K562 (cell line): ENCODE results near the gene MPHOSPH10. TPM values are rescaled to one million over a fixed set of nuclear protein-coding genes. Genes with fewer than 3 reads are reported as not detected.

Source experiments
- ATAC-seq: fragments of 200-7000 bp; cut with Tn5 transposase; 3 replicates; pipeline ENCODE4 v1.9.1; 2020; ENCODE audit warnings: moderate library complexity
- BruUV-seq: library from RNA; stranded (reverse); fragments of 400-500 nt; replicated peaks from 2 replicates; lab custom pipeline; 2021; lab: Mats Ljungman, UMichigan
- CTCF ChIA-PET: fragments of 300-600 bp; formaldehyde crosslinking; extraction: SDS; loops from one replicate; lab custom pipeline; 2021; ENCODE audit warnings: low intra/inter-chr PET ratio; lab: Yijun Ruan, JAX
- POLR2A ChIA-PET: fragments of 300-600, 350-650 bp; sonication (Branson Sonifier 250); formaldehyde crosslinking; extraction: SDS; loops from one replicate; lab custom pipeline; 2021; ENCODE audit warnings: antibody characterized with exemption, inconsistent platforms; lab: Yijun Ruan, JAX
- DNase-seq, 4 experiments: peaks; one replicate each; pipeline versions ENCODE4 v3.0.0 to v3.0.0-alpha.2; 2011 to 2018; ENCODE audit warnings: low spot score in 3 of 4, mixed read lengths in 3 of 4; ENCODE audit errors: extremely low read depth in 1 of 4
- FAIRE-seq: peaks from 2 replicates; lab custom pipeline; 2011; peaks lifted over from hg19 to GRCh38; lab: Jason Lieb, UNC
- H2AFZ ChIP-seq: 2 replicates; pipeline ENCODE4 v1.6.0; 2011; ENCODE audit warnings: low read depth, low read length, control low read depth, inconsistent platforms
- H3K27ac ChIP-seq: fragments of 200-600 bp; 3 replicates; pipeline ENCODE4 v1.8.0; 2011; ENCODE audit warnings: low read depth, mild to moderate bottlenecking, control low read depth, inconsistent platforms, low read length, moderate library complexity, mixed read lengths; ENCODE audit errors: extremely low read depth
- H3K27me3 ChIP-seq, 2 experiments: fragments of 300-600 bp in 1 of 2; 2 replicates in 1 of 2; 3 replicates in 1 of 2; pipeline versions ENCODE4 v1.6.0 to v1.8.0; 2011; ENCODE audit warnings: inconsistent platforms in 2 of 2, low read length in 2 of 2, mild to moderate bottlenecking in 1 of 2, mixed read lengths in 1 of 2, moderate library complexity in 1 of 2; ENCODE audit not compliant: control insufficient read depth in 2 of 2, insufficient read depth in 2 of 2
- H3K36me3 ChIP-seq: fragments of 300-600 bp; 3 replicates; pipeline ENCODE4 v1.8.0; 2011; ENCODE audit warnings: mild to moderate bottlenecking, low read length, inconsistent platforms; ENCODE audit not compliant: control insufficient read depth, insufficient read depth
- H3K4me1 ChIP-seq, 2 experiments: fragments of 200-600 bp in 1 of 2; replicated peaks in 1 of 2; 2 replicates in 1 of 2; 3 replicates in 1 of 2; pipeline versions ENCODE4 v1.5.1 to v1.8.0; 2011; ENCODE audit warnings: inconsistent platforms in 2 of 2, low read length in 2 of 2, mild to moderate bottlenecking in 1 of 2, mixed read lengths in 1 of 2, moderate library complexity in 1 of 2; ENCODE audit not compliant: control insufficient read depth in 2 of 2, insufficient read depth in 2 of 2
- H3K4me2 ChIP-seq: 2 replicates; pipeline ENCODE4 v1.6.1; 2011; ENCODE audit warnings: low read length, control low read depth, inconsistent platforms, mixed read lengths; ENCODE audit not compliant: insufficient read depth
- H3K4me3 ChIP-seq: fragments of 200-600 bp; sonication (generic), shearing (Covaris generic); 2 replicates; pipeline ENCODE4 v1.5.1; 2016; ENCODE audit warnings: control low read depth, inconsistent platforms
- H3K79me2 ChIP-seq: fragments of 200-600 bp; 3 replicates; pipeline ENCODE4 v1.8.0; 2011; ENCODE audit warnings: low read length, inconsistent platforms; ENCODE audit not compliant: control insufficient read depth, insufficient read depth
- H3K9ac ChIP-seq, 2 experiments: 2 replicates each; pipeline versions ENCODE4 v1.6.0 to v1.6.1; 2011; ENCODE audit warnings: low read depth in 2 of 2, low read length in 2 of 2, control low read depth in 1 of 2, inconsistent platforms in 1 of 2, mild to moderate bottlenecking in 1 of 2, mixed read lengths in 1 of 2; ENCODE audit not compliant: insufficient read depth in 1 of 2
- H3K9me1 ChIP-seq: one replicate; pipeline ENCODE4 v1.6.0; 2011; ENCODE audit warnings: inconsistent platforms, mild to moderate bottlenecking, low read length, moderate library complexity; ENCODE audit not compliant: control insufficient read depth, insufficient read depth
- H3K9me3 ChIP-seq: replicated peaks from 2 replicates; pipeline ENCODE4 v1.5.1; 2011; ENCODE audit warnings: low read depth, low read length, inconsistent platforms; ENCODE audit not compliant: control insufficient read depth, insufficient read depth
- H4K20me1 ChIP-seq: replicated peaks from 2 replicates; pipeline ENCODE4 v1.6.1; 2011; ENCODE audit warnings: low read length, inconsistent platforms, mixed read lengths; ENCODE audit not compliant: control insufficient read depth, insufficient read depth
- BRF1 ChIP-seq: IDR thresholded peaks from 3 replicates; pipeline ENCODE4 v1.6.1; 2011; ENCODE audit warnings: borderline replicate concordance, mild to moderate bottlenecking; ENCODE audit not compliant: insufficient read length; ENCODE audit errors: extremely low read depth
- CBFA2T2 ChIP-seq: fragments of 450-650 bp; conservative IDR thresholded peaks from 2 replicates; pipeline ENCODE4 v1.6.1; 2017; ENCODE audit warnings: mild to moderate bottlenecking
- CBFB ChIP-seq: sonication (generic); formaldehyde crosslinking; IDR thresholded peaks from 2 replicates; pipeline ENCODE4 v1.4.0; 2020; ENCODE audit warnings: mild to moderate bottlenecking, missing genetic modification reagents
- CBX1 ChIP-seq: sonication (generic); IDR thresholded peaks from 2 replicates; pipeline ENCODE4 v1.6.1; 2016; ENCODE audit warnings: antibody characterized with exemption, low read depth, mild to moderate bottlenecking
- CSDE1 ChIP-seq, 2 experiments: fragments of 450-650 bp; IDR thresholded peaks; 2 replicates each; pipeline ENCODE4 v1.6.1; 2016; ENCODE audit warnings: mild to moderate bottlenecking in 1 of 2
- PKNOX1 ChIP-seq: fragments of 450-650 bp; IDR thresholded peaks from 2 replicates; pipeline ENCODE4 v1.6.1; 2016
- PURB ChIP-seq: sonication (generic); formaldehyde crosslinking; IDR thresholded peaks from 2 replicates; pipeline ENCODE4 v1.9.0; 2021; ENCODE audit warnings: low read depth, mild to moderate bottlenecking, missing genetic modification reagents
- RBM14 ChIP-seq: fragments of 200-400 bp; formaldehyde crosslinking; IDR thresholded peaks from 2 replicates; pipeline ENCODE4 v1.6.1; 2018; ENCODE audit warnings: low read depth, mild to moderate bottlenecking, low read length, moderate library complexity, borderline replicate concordance; ENCODE audit not compliant: insufficient read depth
- SAP30 ChIP-seq: fragments of 200-600 bp; sonication (generic); IDR thresholded peaks from 2 replicates; pipeline ENCODE4 v1.6.1; 2012; ENCODE audit warnings: borderline replicate concordance, low read depth, mild to moderate bottlenecking, moderate library complexity, low read length, control low read depth, inconsistent platforms; ENCODE audit not compliant: insufficient read depth, poor library complexity, severe bottlenecking
- ZBED1 ChIP-seq: IDR thresholded peaks from 2 replicates; pipeline ENCODE4 v1.6.1; 2014
- ZBTB1 ChIP-seq: sonication (generic); formaldehyde crosslinking; IDR thresholded peaks from 2 replicates; pipeline ENCODE4 v1.8.1; 2023; ENCODE audit warnings: missing genetic modification reagents, low read depth, mild to moderate bottlenecking, borderline replicate concordance
- ZNF212 ChIP-seq: fragments of 450-650 bp; formaldehyde crosslinking; IDR thresholded peaks from 2 replicates; pipeline ENCODE4 v1.4.0; 2020; ENCODE audit warnings: mild to moderate bottlenecking
- ZNF253 ChIP-seq: fragments of 250-450 bp; sonication (Bioruptor Pico); conservative IDR thresholded peaks from 2 replicates; pipeline ENCODE4 v1.6.1; 2021; ENCODE audit warnings: mild to moderate bottlenecking
- ZNF644 ChIP-seq: fragments of 200-800 bp; sonication (Bioruptor generic); IDR thresholded peaks from 2 replicates; pipeline ENCODE4 v1.6.1; 2016; ENCODE audit warnings: low read depth, missing genetic modification characterization, missing compliant biosample characterization
- ZNF717 ChIP-seq: fragments of 250-450 bp; sonication (Bioruptor Pico); IDR thresholded peaks from 2 replicates; pipeline ENCODE4 v1.5.0; 2021
- WGBS: fragments of 100-300 bp; shearing (Covaris generic); methylation state at CpG from one replicate; pipeline ENCODE4 v1.1.6; 2016; ENCODE audit warnings: low coverage, mixed read lengths; ENCODE audit not compliant: insufficient coverage; ENCODE audit errors: missing lambda C conversion rate; 5-methylcytosine and 5-hydroxymethylcytosine counted together
- in situ Hi-C: fragments of 300-500 bp; cut with MboI; formaldehyde crosslinking; loops from 4 replicates; pipeline ENCODE4 v1.15.0; 2018; ENCODE audit warnings: inconsistent platforms, mixed read lengths
- intact Hi-C: fragments of 100-400 bp; cut with micrococcal nuclease; formaldehyde crosslinking; loops from 2 replicates; pipeline ENCODE4 v1.14.2; 2022
- polyA plus RNA-seq, 8 experiments: library from polyadenylated mRNA; depleted of rRNA in 4 of 8; stranded (reverse) in 5 of 8; unstranded in 3 of 8; fragments of >200 nt; fragmentation: Nextera tagmentation in 2 of 8; fragmentation: Illumina TruSeq in 1 of 8; extraction: Ambion mirVana in 2 of 8; extraction: Trizol in 1 of 8; gene quantifications; 2 replicates each; pipeline versions ENCODE4 v1.2.1 to v1.2.3, GENCODE V29; 2011 to 2014; ENCODE audit warnings: inconsistent platforms in 1 of 8, missing spikeins in 1 of 8
- total RNA-seq, 7 experiments: library from RNA; depleted of rRNA in 6 of 7; stranded (reverse); fragments of >200 nt in 6 of 7; fragmentation: Illumina TruSeq in 2 of 7; extraction: Trizol in 2 of 7; gene quantifications; 2 replicates each; pipeline versions ENCODE4 v1.2.1 to v1.2.3, GENCODE V29; 2011 to 2021; ENCODE audit warnings: low replicate concordance in 1 of 7
- TF ChIP-seq, protein P1 (sequence below): fragments of 450-650 bp; formaldehyde crosslinking; IDR thresholded peaks from 2 replicates; pipeline ENCODE4 v1.4.0; 2020; ENCODE audit warnings: mild to moderate bottlenecking, moderate library complexity
- TF ChIP-seq, protein P2 (sequence below): IDR thresholded peaks from 2 replicates; pipeline ENCODE4 v1.6.1; 2011; ENCODE audit not compliant: insufficient read length; ENCODE audit errors: extremely low read depth

Gene MPHOSPH10
- total and polyA plus RNA-seq, 9 of the 15 experiments (the other 6 are each of a cell fraction or from before 2014, with no cell fraction given): 36.8 to 83.7 (median 58.5) TPM

DNA sequence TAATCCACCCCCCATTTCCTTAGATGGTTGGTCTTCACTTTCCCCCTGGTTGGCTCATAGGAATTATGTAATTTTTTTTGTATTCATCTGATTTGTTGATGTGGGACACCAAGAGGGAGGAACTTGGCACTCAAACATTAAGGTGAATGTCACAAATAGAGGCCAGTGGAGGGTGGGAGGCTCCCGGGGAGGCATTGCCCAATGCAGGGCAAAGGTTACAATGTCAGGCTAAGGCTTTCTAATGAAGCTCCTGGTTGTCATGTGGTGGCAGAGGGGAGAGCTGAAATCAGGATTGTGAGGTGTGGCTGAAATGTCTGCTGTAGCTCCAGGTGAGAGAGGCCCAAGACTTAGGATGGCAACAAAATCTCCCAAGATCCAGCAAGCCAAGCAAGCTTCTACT, 42.7 kb downstream of the MPHOSPH10 start:
- H3K4me2 ChIP-seq: no peak overlapping the region
- intact Hi-C loops (no loop called here), in situ Hi-C loops (no loop called here)
- H3K27ac ChIP-seq: no peak overlapping the region
- H2AFZ ChIP-seq: no peak overlapping the region
- no peak overlapping the region for H3K9ac ChIP-seq
- H3K4me3 ChIP-seq: no peak overlapping the region
- ChIA-PET POLR2A (interaction anchor here (0.7 kb wide), 1 partner anchor 171 kb away, joined by 3 read pairs; no protein-coding TSS in a partner anchor), CTCF (no interaction called here)
- H4K20me1 ChIP-seq: no peaks in the 10 kb centered on the region
- ATAC-seq (no peak), DNase-seq (no peak), FAIRE-seq (no peak)
- H3K4me1 ChIP-seq: no peaks in the 10 kb centered on the region
- no TSS peak for BruUV-seq
- H3K36me3 ChIP-seq: no peaks in the 10 kb centered on the region
- H3K79me2 ChIP-seq: no peaks in the 10 kb centered on the region
- no peaks in the 10 kb centered on the region for H3K9me3 ChIP-seq
- WGBS: 0% methylated on average over 1 of the region's 1 CpG
- TF ChIP-seq CBFA2T2 (no peak), CBFB (CRISPR knock-in tag) (no peak), ZNF212 (CRISPR knock-in tag) (no peak), PKNOX1 (no peak), ZNF253 (no peak), CSDE1 (IDR thresholded peaks at IDR 0.05) (no peak), ZNF644 (no peak), ZNF717 (no peak), PURB (CRISPR knock-in tag) (no peak), BRF1 (no peak), CBX1 (no peak), RBM14 (no peak), ZBTB1 (CRISPR knock-in tag) (no peak), ZBED1 (no peak), SAP30 (no peak)
- TF ChIP-seq, protein P1, sequence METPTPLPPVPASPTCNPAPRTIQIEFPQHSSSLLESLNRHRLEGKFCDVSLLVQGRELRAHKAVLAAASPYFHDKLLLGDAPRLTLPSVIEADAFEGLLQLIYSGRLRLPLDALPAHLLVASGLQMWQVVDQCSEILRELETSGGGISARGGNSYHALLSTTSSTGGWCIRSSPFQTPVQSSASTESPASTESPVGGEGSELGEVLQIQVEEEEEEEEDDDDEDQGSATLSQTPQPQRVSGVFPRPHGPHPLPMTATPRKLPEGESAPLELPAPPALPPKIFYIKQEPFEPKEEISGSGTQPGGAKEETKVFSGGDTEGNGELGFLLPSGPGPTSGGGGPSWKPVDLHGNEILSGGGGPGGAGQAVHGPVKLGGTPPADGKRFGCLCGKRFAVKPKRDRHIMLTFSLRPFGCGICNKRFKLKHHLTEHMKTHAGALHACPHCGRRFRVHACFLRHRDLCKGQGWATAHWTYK (CRISPR knock-in tag): no peak
- TF ChIP-seq, protein P2, sequence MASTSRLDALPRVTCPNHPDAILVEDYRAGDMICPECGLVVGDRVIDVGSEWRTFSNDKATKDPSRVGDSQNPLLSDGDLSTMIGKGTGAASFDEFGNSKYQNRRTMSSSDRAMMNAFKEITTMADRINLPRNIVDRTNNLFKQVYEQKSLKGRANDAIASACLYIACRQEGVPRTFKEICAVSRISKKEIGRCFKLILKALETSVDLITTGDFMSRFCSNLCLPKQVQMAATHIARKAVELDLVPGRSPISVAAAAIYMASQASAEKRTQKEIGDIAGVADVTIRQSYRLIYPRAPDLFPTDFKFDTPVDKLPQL: no peak
- peaks cover 5 to 43% of the 10 kb centered on the region in 2 experiments for H3K27me3 ChIP-seq
- H3K9me1 ChIP-seq: no peaks in the 10 kb centered on the region
